Activated CD8-positive, alpha-beta memory T cell treated with anti-CD3 and anti-CD28 coated beads for 36 hours (primary cell): ENCODE measurements around the gene STXBP4. TPM values are rescaled to one million over a fixed set of nuclear protein-coding genes. Genes with fewer than 3 reads are reported as not detected.

Experiments used
- CTCF ChIA-PET: fragments of 350-600 bp; sonication (Branson Sonifier 250); formaldehyde crosslinking; loops from one replicate; lab custom pipeline; 2021; ENCODE audit warnings: antibody characterized with exemption; lab: Charles Lee
- POLR2A ChIA-PET: fragments of 350-600 bp; sonication (Branson Sonifier 250); formaldehyde crosslinking; loops from one replicate; lab custom pipeline; 2021; ENCODE audit warnings: antibody characterized with exemption; lab: Charles Lee
- total RNA-seq, 2 experiments: library from RNA; stranded (reverse); gene quantifications; one replicate each; pipeline ENCODE4 v1.2.3, GENCODE V29; 2021

STXBP4 gene
- total RNA-seq, 2 experiments from 2014 or later, result 6.4 to 7.4 TPM

GRCh38 chr17:55200904-55201303 is 232.3 kb downstream of the STXBP4 start:
- ChIA-PET CTCF (no interaction called here), POLR2A (no interaction called here)

DNA sequence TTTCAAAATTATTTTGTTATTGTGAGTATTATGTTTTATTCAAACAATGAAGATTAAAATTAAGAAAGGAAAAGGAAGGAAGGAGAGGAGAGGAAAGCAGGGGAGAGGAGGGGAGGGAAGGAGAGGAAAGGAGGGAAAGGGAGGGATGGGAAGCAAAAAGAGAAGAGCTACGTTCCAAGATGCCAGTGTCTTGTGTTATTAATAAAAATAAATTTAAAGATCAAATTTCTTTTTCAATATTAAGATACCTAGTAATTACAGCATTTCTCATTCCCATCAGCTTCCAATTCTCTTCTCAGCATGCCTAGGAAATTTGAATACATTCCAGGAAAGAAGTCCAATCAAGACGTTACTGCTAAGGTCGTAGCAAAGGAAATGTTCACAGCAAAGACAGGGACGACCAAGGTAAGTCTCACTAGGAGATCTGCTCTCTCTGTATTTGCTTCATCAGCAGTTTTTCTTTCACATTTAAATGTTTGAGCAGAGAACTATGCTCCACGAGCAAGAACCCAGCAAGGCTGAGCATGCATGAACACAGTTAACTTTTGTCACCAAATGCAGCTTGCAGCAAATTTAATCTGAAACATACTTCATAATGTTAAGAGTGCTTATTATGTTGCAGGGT is 232.9 kb downstream of the STXBP4 start:
- ChIA-PET CTCF (no interaction called here), POLR2A (no interaction called here)

- CTCF ChIA-PET, result no interaction called here
- POLR2A ChIA-PET, result no interaction called here
These were observed 234.3 kb downstream of the STXBP4 start for GRCh38 chr17:55202896-55203295.

DNA sequence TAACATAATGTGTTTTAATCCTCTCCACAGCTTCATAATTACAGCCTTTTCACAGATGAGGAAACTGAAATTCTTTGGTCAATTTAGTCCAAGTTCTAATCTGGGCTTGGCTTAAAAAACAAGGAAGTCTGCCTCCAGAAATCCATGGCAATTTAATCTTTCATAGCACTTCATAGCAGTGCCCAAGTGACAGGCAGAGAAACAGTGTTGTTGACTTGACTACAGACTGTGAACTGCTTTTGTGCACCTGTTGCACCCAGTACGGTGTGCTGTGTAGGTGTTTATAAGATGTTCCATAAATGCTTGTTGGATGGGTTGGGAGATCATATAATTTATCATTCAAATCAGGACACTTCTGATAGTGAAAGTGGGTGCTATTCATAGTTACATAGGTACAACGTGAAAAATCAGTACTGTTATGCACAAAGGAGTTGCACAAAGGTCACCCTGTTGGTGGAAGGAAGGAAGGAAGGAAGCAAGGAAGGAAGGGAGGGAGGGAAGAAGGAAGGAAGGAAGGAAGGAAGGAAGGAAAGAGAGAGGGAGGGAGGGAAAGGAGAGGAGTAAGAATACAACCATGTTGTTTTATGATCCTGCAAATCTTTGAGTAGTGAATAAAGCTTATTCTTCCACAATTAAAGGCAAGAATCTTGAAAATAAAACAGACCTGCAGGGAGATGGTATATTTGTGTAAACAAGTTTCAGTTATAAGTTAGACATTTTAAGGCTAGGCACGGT is 239.7 kb downstream of the STXBP4 start:
- CTCF ChIA-PET, result no interaction called here
- POLR2A ChIA-PET, result no interaction called here

DNA sequence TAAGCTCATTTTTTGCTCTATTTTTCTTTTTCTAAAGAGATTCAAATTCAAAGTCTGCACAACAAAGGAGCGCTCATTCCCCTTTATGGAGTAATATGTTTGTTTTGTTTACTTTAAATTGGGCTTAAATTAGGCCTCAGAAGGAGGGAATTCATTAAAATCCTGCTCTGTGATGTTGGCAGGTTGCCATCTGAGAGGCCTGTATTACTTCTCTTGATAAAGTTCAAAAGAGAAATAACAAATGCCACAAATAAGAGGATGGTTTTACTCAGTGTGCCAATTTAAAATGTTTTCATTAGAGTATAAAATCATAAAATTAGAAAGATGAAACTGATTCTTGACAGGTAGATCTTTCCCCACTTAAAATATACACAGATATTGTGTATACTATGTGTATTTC is 241.7 kb downstream of the STXBP4 start:
- ChIA-PET POLR2A (no interaction called here), CTCF (no interaction called here)

GRCh38 chr17:55212880-55213279 is 244.3 kb downstream of the STXBP4 start:
- POLR2A ChIA-PET, result no interaction called here

DNA sequence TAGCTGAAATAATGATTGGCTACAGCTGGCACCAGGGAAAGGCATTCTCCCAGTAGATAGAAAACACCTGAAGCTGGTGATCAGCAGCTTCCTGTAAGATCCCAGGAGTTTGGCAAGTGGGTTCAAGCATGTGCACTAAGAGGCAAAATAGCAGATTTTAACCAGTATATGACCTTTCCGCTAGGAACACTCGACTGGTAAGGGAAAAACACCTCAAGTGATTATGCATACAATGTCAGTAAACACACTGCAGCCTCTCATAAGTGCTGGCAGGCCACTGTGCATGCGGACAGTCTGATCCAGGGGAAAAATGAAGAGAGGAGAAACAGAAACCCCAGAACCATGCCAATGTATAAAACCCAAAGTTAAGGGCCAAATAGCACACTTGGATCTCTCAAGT is 247.1 kb downstream of the STXBP4 start:
- ChIA-PET POLR2A (no interaction called here), CTCF (no interaction called here)

More at GRCh38 chr17:55212880-55213279, 244.3 kb downstream of the STXBP4 start:
- CTCF ChIA-PET, result interaction anchor here (0.6 kb wide), 1 partner anchor 40 kb away, joined by 3 read pairs; no protein-coding TSS in a partner anchor

- CTCF ChIA-PET, result no interaction called here
- POLR2A ChIA-PET, result no interaction called here
These were observed 248.3 kb downstream of the STXBP4 start for GRCh38 chr17:55216888-55217287.

DNA sequence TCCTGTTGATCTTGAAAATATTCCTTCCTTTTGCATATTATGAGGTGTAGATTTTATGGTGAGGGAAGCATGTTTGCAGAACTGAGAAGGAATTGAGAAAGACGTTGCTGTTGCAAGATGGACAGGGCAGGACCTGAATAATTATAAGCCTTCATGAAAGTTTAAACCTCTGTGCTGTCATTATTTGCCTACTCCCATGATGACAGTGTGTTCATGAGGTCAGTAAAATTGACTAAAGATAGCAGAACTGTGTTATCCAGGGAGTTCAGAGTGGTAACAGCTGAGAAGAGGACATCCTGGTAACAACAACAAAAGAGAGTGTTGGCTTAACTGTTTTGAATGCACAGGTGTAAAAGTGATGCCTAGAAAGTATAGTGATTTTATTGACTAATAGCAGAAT is 250.9 kb downstream of the STXBP4 start:
- POLR2A ChIA-PET, result no interaction called here
- CTCF ChIA-PET, result no interaction called here

GRCh38 chr17:55219934-55220333 is 251.4 kb downstream of the STXBP4 start:
- POLR2A ChIA-PET, result no interaction called here

More at GRCh38 chr17:55219934-55220333, 251.4 kb downstream of the STXBP4 start:
- CTCF ChIA-PET, result no interaction called here

Other genes starting within 250 kb of the STXBP4 start
- under 1 TPM; 0.36 to 0.86 TPM for gene TOM1L1, start 67.9 kb upstream of the STXBP4 start, total RNA-seq
- 10 to 100 TPM; 56.5 to 58.5 TPM for gene COX11, start 111 bp upstream of the STXBP4 start, total RNA-seq